GM12872 (cell line): ENCODE results near the gene AK5.

Experiments
- TF ChIP-seq, protein P1 (sequence below): IDR thresholded peaks from 3 replicates; pipeline ENCODE4 v1.5.1; 2011; ENCODE audit warnings: low read depth, mild to moderate bottlenecking, low read length, moderate library complexity; ENCODE audit not compliant: insufficient read depth

The AK5 gene

DNA sequence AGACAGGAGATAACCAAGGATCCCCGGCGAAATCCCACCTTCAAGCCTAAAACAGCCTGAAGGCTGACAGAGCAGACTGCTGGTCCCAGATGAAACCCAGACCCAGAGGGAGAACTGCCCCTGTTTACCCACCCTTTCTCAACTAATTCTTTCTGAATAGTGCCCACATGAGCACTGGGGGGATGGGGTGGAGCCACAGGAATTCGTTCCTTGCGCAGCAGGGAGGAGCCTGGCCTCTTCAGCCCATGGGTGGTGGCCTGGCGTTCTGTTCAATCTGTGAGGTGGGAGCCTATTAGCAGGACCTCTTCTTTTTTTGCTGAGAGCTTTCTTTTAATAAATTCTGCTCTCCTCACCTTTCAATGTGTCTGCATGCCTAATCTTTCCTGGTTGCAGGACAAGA, 6.6 kb upstream of the AK5 start:
- TF ChIP-seq, protein P1, sequence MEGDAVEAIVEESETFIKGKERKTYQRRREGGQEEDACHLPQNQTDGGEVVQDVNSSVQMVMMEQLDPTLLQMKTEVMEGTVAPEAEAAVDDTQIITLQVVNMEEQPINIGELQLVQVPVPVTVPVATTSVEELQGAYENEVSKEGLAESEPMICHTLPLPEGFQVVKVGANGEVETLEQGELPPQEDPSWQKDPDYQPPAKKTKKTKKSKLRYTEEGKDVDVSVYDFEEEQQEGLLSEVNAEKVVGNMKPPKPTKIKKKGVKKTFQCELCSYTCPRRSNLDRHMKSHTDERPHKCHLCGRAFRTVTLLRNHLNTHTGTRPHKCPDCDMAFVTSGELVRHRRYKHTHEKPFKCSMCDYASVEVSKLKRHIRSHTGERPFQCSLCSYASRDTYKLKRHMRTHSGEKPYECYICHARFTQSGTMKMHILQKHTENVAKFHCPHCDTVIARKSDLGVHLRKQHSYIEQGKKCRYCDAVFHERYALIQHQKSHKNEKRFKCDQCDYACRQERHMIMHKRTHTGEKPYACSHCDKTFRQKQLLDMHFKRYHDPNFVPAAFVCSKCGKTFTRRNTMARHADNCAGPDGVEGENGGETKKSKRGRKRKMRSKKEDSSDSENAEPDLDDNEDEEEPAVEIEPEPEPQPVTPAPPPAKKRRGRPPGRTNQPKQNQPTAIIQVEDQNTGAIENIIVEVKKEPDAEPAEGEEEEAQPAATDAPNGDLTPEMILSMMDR, result no peak

DNA sequence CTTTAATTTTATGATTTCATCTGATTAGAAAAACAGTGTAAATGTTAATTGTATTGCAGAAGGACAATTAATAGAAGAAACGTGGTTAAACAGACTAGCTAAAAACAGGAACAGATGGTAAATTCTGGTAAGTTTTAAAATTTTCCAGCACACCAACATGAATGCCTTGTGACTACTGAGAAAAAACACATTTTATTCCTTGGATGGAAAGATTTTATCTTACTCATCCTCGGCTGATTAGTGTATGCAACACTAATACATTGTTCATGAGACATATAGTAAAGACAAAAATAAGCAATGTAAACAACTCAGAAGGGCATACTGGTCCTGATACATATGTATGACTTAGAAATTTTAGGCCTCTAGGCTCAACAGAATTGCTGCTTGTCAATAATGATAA, 4.9 kb upstream of the AK5 start:
- TF ChIP-seq, protein P1, result no peak

DNA sequence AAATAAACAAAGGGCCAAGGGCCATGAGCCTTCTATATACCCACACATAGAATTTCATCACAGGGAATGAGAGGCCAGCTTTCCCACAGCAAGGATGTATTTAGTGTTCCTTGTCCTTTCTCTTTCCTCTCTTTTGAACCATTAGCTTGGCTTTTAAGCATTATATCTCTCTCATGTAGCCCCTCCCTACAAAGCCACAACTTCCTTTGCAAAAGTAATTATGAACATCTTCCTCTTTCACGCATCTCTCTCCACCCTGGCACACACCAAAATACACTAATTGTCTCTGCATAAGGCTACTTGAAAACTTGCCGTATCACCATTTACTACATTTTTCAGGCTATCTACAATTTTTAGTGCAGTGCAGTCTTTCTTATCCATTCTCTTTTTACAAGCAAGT, 1.9 kb upstream of the AK5 start:
- TF ChIP-seq, protein P1, result no peak

DNA sequence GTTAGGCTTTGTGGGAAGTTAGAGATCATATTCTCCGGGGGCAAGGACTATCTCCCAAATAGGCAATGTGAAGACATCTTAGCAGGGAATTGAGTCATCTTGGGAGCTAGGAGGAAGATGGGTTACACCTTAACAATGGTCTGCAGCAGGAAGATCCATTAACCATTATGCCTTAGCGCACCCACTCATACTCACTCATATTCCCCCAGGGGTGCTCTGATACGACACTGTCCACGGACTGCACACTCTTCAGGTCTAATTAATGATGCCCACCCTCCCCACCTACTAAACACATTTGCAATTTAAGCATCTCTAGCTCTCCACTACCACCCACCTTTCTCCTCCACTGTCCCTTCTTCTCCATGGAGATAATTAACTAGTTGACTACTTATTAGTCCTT, 857 bp upstream of the AK5 start:
- TF ChIP-seq, protein P1, result no peak

DNA sequence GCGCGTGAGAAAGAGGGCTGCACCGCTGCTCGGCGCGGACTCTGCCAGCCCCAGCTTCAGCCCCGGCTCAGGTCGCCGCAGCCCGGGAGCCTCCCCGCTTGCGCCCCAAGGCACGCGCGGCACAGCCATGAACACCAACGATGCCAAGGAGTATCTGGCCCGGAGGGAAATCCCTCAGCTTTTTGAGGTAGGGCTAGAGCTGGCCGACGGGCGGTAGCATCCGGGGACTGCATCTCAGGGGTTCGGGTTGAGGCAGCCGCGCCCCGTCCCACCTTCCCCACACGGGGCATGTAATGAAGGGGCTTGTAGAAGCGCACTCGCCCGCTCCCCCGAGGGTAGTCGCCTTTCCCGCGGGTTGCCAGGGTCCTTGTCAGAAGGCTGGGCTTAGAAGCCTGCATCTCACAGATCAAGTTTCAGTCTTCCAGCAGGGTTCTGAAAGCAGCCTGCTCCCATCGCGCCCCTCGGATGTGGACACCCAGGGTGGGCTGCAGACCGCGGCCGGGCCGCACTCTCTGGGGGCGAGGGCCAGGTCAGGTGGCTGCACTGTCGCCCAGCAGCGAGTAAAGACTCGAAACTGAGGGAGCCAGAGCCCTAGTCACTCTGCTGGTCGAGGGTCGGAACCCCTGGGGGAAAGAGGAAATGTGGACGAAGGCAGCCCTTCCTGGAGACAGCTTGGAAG, 507 bp downstream of the AK5 start:
- TF ChIP-seq, protein P1, result no peak

GRCh38 chr1:77282866-77283539, 1.2 kb downstream of the AK5 start:
- TF ChIP-seq, protein P1, result no peak

GRCh38 chr1:77283701-77284425, 2.0 kb downstream of the AK5 start:
- TF ChIP-seq, protein P1, result no peak
